ENCODE data around the gene ST6GALNAC2.

The ST6GALNAC2 gene

DNA sequence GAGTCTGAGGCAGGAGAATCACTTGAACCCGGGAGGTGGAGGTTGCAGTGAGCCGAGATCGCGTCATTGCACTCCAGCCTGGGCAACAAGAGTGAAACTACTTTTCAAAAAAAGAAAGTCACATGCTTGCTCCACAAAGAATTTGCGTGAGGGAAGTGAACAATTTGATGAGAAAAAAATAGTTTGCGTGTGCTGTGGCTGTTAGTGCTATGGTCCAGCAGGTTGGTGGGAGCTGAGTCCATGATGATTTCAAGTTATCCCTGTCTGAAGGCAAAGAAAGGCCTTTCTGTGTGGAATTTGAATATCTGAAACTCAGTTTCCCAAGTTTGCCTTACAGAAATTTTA is 24.8 kb downstream of the ST6GALNAC2 start (continued):
- TF ChIP-seq, protein P1, sequence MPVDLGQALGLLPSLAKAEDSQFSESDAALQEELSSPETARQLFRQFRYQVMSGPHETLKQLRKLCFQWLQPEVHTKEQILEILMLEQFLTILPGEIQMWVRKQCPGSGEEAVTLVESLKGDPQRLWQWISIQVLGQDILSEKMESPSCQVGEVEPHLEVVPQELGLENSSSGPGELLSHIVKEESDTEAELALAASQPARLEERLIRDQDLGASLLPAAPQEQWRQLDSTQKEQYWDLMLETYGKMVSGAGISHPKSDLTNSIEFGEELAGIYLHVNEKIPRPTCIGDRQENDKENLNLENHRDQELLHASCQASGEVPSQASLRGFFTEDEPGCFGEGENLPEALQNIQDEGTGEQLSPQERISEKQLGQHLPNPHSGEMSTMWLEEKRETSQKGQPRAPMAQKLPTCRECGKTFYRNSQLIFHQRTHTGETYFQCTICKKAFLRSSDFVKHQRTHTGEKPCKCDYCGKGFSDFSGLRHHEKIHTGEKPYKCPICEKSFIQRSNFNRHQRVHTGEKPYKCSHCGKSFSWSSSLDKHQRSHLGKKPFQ (tag by site-specific recombination; IDR thresholded peaks at IDR 0.05) = no peak

DNA sequence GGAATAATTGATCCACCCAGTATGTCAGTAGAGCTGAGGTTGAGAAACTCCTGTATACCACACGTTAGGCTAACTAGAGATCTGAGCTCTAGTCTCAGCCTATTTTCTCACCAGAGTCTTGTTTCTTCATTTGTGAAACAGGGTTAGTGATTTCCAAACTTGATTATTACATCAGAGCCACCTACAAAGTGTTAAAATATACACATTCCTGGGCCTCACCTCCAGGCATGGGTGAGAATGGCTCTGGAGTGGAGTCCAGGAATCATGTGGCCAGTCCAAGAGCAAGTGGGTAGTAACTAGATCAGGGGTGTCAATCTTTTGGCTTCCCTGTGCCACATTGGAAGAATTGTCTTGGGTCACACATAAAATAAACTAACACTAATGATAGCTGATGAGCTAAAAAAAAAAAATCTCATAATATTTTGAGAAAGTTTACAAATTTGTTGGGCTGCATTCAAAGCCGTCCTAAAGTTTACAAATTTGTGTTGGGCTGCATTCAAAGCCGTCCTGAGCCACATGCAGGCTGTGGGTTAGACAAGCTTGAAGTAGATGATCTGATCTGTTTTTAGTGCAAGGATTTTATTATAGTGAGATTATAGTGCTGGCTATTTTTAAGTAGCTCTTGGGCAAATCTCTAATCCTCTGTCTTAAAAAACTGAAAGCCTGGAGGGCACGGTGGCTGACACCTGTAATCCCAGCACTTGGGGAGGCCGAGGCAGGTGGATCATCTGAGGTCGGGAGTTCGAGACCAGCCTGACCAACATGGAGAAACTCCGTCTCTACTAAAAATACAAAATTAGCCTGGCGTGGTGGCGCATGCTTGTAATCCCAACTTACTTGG is 25.4 kb downstream of the ST6GALNAC2 start:
- ChIA-PET POLR2A (interaction anchor here (0.5 to 1.4 kb wide), 7 partner anchors 14 to 151 kb away, joined by 3 to 6 read pairs (median 3); no protein-coding TSS in a partner anchor), CTCF (interaction anchor here (0.6 to 7.6 kb wide), 11 partner anchors 13 to 708 kb away, joined by 3 to 108 read pairs (median 3); no protein-coding TSS in a partner anchor)
- TF ChIP-seq, protein P2, sequence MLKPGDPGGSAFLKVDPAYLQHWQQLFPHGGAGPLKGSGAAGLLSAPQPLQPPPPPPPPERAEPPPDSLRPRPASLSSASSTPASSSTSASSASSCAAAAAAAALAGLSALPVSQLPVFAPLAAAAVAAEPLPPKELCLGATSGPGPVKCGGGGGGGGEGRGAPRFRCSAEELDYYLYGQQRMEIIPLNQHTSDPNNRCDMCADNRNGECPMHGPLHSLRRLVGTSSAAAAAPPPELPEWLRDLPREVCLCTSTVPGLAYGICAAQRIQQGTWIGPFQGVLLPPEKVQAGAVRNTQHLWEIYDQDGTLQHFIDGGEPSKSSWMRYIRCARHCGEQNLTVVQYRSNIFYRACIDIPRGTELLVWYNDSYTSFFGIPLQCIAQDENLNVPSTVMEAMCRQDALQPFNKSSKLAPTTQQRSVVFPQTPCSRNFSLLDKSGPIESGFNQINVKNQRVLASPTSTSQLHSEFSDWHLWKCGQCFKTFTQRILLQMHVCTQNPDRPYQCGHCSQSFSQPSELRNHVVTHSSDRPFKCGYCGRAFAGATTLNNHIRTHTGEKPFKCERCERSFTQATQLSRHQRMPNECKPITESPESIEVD (tag by site-specific recombination; IDR thresholded peaks at IDR 0.05) = no peak
- no peak for TF ChIP-seq ZNF133 (tag by site-specific recombination; IDR thresholded peaks at IDR 0.05)
- peak; percentile 51; the same call in 1 of the 2 replicates for TF ChIP-seq ZBTB17 (tag by site-specific recombination; IDR thresholded peaks at IDR 0.05)
- TF ChIP-seq, protein P3, sequence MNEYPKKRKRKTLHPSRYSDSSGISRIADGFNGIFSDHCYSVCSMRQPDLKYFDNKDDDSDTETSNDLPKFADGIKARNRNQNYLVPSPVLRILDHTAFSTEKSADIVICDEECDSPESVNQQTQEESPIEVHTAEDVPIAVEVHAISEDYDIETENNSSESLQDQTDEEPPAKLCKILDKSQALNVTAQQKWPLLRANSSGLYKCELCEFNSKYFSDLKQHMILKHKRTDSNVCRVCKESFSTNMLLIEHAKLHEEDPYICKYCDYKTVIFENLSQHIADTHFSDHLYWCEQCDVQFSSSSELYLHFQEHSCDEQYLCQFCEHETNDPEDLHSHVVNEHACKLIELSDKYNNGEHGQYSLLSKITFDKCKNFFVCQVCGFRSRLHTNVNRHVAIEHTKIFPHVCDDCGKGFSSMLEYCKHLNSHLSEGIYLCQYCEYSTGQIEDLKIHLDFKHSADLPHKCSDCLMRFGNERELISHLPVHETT (tag by site-specific recombination; IDR thresholded peaks at IDR 0.05) = no peak
- 0 out of 2 replicates have a peak, but pooled peaks have one; percentile 15 for TF ChIP-seq IKZF3 (tag by site-specific recombination; IDR thresholded peaks at IDR 0.05)
- TF ChIP-seq ZNF629 (tag by site-specific recombination; IDR thresholded peaks at IDR 0.05) = no peak
- TF ChIP-seq, protein P4, sequence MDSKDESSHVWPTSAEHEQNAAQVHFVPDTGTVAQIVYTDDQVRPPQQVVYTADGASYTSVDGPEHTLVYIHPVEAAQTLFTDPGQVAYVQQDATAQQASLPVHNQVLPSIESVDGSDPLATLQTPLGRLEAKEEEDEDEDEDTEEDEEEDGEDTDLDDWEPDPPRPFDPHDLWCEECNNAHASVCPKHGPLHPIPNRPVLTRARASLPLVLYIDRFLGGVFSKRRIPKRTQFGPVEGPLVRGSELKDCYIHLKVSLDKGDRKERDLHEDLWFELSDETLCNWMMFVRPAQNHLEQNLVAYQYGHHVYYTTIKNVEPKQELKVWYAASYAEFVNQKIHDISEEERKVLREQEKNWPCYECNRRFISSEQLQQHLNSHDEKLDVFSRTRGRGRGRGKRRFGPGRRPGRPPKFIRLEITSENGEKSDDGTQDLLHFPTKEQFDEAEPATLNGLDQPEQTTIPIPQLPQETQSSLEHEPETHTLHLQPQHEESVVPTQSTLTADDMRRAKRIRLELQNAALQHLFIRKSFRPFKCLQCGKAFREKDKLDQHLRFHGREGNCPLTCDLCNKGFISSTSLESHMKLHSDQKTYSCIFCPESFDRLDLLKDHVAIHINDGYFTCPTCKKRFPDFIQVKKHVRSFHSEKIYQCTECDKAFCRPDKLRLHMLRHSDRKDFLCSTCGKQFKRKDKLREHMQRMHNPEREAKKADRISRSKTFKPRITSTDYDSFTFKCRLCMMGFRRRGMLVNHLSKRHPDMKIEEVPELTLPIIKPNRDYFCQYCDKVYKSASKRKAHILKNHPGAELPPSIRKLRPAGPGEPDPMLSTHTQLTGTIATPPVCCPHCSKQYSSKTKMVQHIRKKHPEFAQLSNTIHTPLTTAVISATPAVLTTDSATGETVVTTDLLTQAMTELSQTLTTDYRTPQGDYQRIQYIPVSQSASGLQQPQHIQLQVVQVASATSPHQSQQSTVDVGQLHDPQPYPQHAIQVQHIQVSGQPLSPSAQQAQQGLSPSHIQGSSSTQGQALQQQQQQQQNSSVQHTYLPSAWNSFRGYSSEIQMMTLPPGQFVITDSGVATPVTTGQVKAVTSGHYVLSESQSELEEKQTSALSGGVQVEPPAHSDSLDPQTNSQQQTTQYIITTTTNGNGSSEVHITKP (tag by site-specific recombination; IDR thresholded peaks at IDR 0.05) = no peak
- TF ChIP-seq REPIN1 (tag by site-specific recombination; IDR thresholded peaks at IDR 0.05; ENCODE audit: low read depth) = no peak
- TF ChIP-seq WT1 (tag by site-specific recombination; IDR thresholded peaks at IDR 0.05) = no peak
- TF ChIP-seq, protein P5, sequence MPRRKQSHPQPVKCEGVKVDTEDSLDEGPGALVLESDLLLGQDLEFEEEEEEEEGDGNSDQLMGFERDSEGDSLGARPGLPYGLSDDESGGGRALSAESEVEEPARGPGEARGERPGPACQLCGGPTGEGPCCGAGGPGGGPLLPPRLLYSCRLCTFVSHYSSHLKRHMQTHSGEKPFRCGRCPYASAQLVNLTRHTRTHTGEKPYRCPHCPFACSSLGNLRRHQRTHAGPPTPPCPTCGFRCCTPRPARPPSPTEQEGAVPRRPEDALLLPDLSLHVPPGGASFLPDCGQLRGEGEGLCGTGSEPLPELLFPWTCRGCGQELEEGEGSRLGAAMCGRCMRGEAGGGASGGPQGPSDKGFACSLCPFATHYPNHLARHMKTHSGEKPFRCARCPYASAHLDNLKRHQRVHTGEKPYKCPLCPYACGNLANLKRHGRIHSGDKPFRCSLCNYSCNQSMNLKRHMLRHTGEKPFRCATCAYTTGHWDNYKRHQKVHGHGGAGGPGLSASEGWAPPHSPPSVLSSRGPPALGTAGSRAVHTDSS (tag by site-specific recombination; IDR thresholded peaks at IDR 0.05) = no peak
- TF ChIP-seq, protein P6, sequence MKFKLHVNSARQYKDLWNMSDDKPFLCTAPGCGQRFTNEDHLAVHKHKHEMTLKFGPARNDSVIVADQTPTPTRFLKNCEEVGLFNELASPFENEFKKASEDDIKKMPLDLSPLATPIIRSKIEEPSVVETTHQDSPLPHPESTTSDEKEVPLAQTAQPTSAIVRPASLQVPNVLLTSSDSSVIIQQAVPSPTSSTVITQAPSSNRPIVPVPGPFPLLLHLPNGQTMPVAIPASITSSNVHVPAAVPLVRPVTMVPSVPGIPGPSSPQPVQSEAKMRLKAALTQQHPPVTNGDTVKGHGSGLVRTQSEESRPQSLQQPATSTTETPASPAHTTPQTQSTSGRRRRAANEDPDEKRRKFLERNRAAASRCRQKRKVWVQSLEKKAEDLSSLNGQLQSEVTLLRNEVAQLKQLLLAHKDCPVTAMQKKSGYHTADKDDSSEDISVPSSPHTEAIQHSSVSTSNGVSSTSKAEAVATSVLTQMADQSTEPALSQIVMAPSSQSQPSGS (tag by site-specific recombination; IDR thresholded peaks at IDR 0.05; ENCODE audit: low read depth) = no peak
- no peak for TF ChIP-seq KLF8 (tag by site-specific recombination; IDR thresholded peaks at IDR 0.05)
- TF ChIP-seq, protein P7, sequence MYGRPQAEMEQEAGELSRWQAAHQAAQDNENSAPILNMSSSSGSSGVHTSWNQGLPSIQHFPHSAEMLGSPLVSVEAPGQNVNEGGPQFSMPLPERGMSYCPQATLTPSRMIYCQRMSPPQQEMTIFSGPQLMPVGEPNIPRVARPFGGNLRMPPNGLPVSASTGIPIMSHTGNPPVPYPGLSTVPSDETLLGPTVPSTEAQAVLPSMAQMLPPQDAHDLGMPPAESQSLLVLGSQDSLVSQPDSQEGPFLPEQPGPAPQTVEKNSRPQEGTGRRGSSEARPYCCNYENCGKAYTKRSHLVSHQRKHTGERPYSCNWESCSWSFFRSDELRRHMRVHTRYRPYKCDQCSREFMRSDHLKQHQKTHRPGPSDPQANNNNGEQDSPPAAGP (tag by site-specific recombination; IDR thresholded peaks at IDR 0.05) = 0 out of 2 replicates have a peak, but pooled peaks have one; percentile 37
- TF ChIP-seq, protein P8, sequence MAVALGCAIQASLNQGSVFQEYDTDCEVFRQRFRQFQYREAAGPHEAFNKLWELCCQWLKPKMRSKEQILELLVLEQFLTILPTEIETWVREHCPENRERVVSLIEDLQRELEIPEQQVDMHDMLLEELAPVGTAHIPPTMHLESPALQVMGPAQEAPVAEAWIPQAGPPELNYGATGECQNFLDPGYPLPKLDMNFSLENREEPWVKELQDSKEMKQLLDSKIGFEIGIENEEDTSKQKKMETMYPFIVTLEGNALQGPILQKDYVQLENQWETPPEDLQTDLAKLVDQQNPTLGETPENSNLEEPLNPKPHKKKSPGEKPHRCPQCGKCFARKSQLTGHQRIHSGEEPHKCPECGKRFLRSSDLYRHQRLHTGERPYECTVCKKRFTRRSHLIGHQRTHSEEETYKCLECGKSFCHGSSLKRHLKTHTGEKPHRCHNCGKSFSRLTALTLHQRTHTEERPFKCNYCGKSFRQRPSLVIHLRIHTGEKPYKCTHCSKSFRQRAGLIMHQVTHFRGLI (tag by site-specific recombination; IDR thresholded peaks at IDR 0.05) = peak; percentile 93; the same call in 1 of the 2 replicates
- no peak for TF ChIP-seq SP7 (tag by site-specific recombination; IDR thresholded peaks at IDR 0.05)
- TF ChIP-seq ZNF544 (tag by site-specific recombination; IDR thresholded peaks at IDR 0.05) = no peak

More for the DNA sequence above, 25.4 kb downstream of the ST6GALNAC2 start:
- Histone ChIP-seq H3K27ac (ENCODE audit: extremely low read depth, low read depth, low read length) (peak overlapping the region; percentile 42; the same call in 1 of the 2 replicates), H3K4me3 (ENCODE audit: low read depth, low read length) (no peak overlapping the region; the same call in 1 of the 2 replicates), H3K4me1 (ENCODE audit: control insufficient read depth, insufficient read depth, low read length) (peaks cover 20% of the 10 kb centered on the region), H3K36me3 (ENCODE audit: control insufficient read depth in 2 of 2, insufficient read depth in 1 of 2, low read length in 2 of 2) (peaks cover 37 to 70% of the 10 kb centered on the region in 2 experiments), H3K9me3 (ENCODE audit: control insufficient read depth, insufficient read depth, low read depth, low read length) (no peaks in the 10 kb centered on the region)
